GM23338 (cell line): ENCODE results near the gene DCAF12. TPM values are rescaled to one million over a fixed set of nuclear protein-coding genes. Genes with fewer than 3 reads are reported as not detected.

ENCODE experiments used
- ATAC-seq: fragments of 200-7000 bp; cut with Tn5 transposase; 3 replicates; pipeline ENCODE4 v1.9.1; 2020
- DNase-seq: peaks from one replicate; pipeline ENCODE4 v3.0.0-alpha.2; 2015; ENCODE audit warnings: low spot score
- H2AFZ ChIP-seq: fragments of 200-600 bp; sonication (generic); 2 replicates; pipeline ENCODE4 v1.8.0; 2016; ENCODE audit warnings: antibody characterized with exemption, mild to moderate bottlenecking, moderate library complexity
- H3F3A ChIP-seq: fragments of 200-600 bp; sonication (generic); replicated peaks from 2 replicates; pipeline ENCODE4 v1.8.0; 2017; ENCODE audit warnings: antibody characterized with exemption, mixed run types, low read depth
- H3K27ac ChIP-seq: fragments of 200-600 bp; sonication (generic); 2 replicates; pipeline ENCODE4 v1.6.1; 2016; ENCODE audit warnings: low read depth
- H3K27me3 ChIP-seq: fragments of 200-600 bp; sonication (generic); 2 replicates; pipeline ENCODE4 v1.8.0; 2016; ENCODE audit warnings: mild to moderate bottlenecking, mixed run types, moderate library complexity; ENCODE audit not compliant: insufficient read depth
- H3K36me3 ChIP-seq: fragments of 200-600 bp; sonication (generic); 2 replicates; pipeline ENCODE4 v1.8.0; 2016; ENCODE audit warnings: mild to moderate bottlenecking; ENCODE audit not compliant: insufficient read depth
- H3K4me1 ChIP-seq: fragments of 200-600 bp; sonication (generic); 2 replicates; pipeline ENCODE4 v1.8.0; 2016; ENCODE audit warnings: mild to moderate bottlenecking, moderate library complexity; ENCODE audit not compliant: insufficient read depth
- H3K4me2 ChIP-seq: fragments of 200-600 bp; sonication (generic); 2 replicates; pipeline ENCODE4 v1.7.1; 2017; ENCODE audit warnings: mixed run types
- H3K4me3 ChIP-seq: fragments of 200-600 bp; sonication (generic); 2 replicates; pipeline ENCODE4 v1.6.1; 2016; ENCODE audit warnings: mixed run types
- H3K79me2 ChIP-seq: fragments of 200-600 bp; sonication (generic); replicated peaks from 2 replicates; pipeline ENCODE4 v1.8.0; 2017; ENCODE audit warnings: mild to moderate bottlenecking; ENCODE audit not compliant: insufficient read depth
- H3K9me2 ChIP-seq: fragments of 200-600 bp; sonication (generic); 2 replicates; pipeline ENCODE4 v1.8.0; 2017; ENCODE audit not compliant: insufficient read depth
- H4K20me1 ChIP-seq: fragments of 200-600 bp; sonication (generic); replicated peaks from 2 replicates; pipeline ENCODE4 v1.8.0; 2017; ENCODE audit warnings: mild to moderate bottlenecking; ENCODE audit not compliant: insufficient read depth
- H3K27ac Mint-ChIP-seq: 2 replicates; pipeline ENCODE4 v1.8.0; 2020; ENCODE audit warnings: inconsistent platforms, mild to moderate bottlenecking, moderate library complexity, mixed read lengths
- H3K27me3 Mint-ChIP-seq: 3 replicates; pipeline ENCODE4 v1.8.0; 2022; ENCODE audit warnings: low read depth, mild to moderate bottlenecking, moderate library complexity, mixed read lengths, inconsistent platforms; ENCODE audit not compliant: insufficient read depth, poor library complexity
- H3K36me3 Mint-ChIP-seq: 3 replicates; pipeline ENCODE4 v1.8.0; 2021; ENCODE audit warnings: low read depth, mild to moderate bottlenecking, inconsistent platforms, moderate library complexity, mixed read lengths
- H3K4me1 Mint-ChIP-seq: 3 replicates; pipeline ENCODE4 v1.8.0; 2020; ENCODE audit warnings: mild to moderate bottlenecking, inconsistent platforms, mixed read lengths
- H3K4me3 Mint-ChIP-seq: 3 replicates; pipeline ENCODE4 v1.8.0; 2021; ENCODE audit warnings: moderate library complexity, mild to moderate bottlenecking, inconsistent platforms, mixed read lengths
- H3K9me3 Mint-ChIP-seq: 3 replicates; pipeline ENCODE4 v1.8.0; 2020; ENCODE audit warnings: moderate library complexity, mild to moderate bottlenecking, inconsistent platforms, mixed read lengths
- CREB1 ChIP-seq: fragments of 250-450 bp; sonication (Bioruptor Pico); IDR thresholded peaks from 2 replicates; pipeline ENCODE4 v1.5.0; 2020; ENCODE audit warnings: low read depth, mild to moderate bottlenecking, moderate library complexity
- EZH2 ChIP-seq: fragments of 200-600 bp; sonication (generic); IDR thresholded peaks from one replicate; pipeline ENCODE4 v1.8.0; 2017; ENCODE audit warnings: antibody characterized with exemption, mild to moderate bottlenecking, low read depth; ENCODE audit not compliant: unreplicated experiment
- JUNB ChIP-seq: IDR thresholded peaks from one replicate; pipeline ENCODE4 v1.6.1; 2016; ENCODE audit warnings: antibody characterized with exemption; ENCODE audit not compliant: unreplicated experiment
- NANOG ChIP-seq: IDR thresholded peaks from 2 replicates; pipeline ENCODE4 v1.6.1; 2016; ENCODE audit warnings: antibody characterized with exemption, borderline replicate concordance
- STAT1 ChIP-seq: IDR thresholded peaks from one replicate; pipeline ENCODE4 v1.6.1; 2016; ENCODE audit warnings: antibody characterized with exemption; ENCODE audit not compliant: unreplicated experiment
- ZNF331 ChIP-seq: fragments of 250-450 bp; sonication (Bioruptor Pico); IDR thresholded peaks from 2 replicates; pipeline ENCODE4 v1.5.0; 2020; ENCODE audit warnings: low read depth, mild to moderate bottlenecking, moderate library complexity
- polyA plus RNA-seq: library from polyadenylated mRNA; unstranded; fragments of >200 nt; fragmentation: Nextera tagmentation; extraction: Ambion mirVana; gene quantifications from 2 replicates; pipeline ENCODE4 v1.2.1, GENCODE V29; 2016
- total RNA-seq: library from RNA; depleted of rRNA; stranded (reverse); fragments of >200 nt; shearing (Covaris generic); gene quantifications from 2 replicates; pipeline ENCODE4 v1.2.3, GENCODE V29; 2014
- TF ChIP-seq, protein P1 (sequence below), 2 experiments: fragments of 200-600 bp in 1 of 2; sonication (generic) in 1 of 2; conservative IDR thresholded peaks; 2 replicates each; pipeline versions ENCODE4 v1.5.1 to v1.6.1; 2016 to 2017; ENCODE audit warnings: antibody characterized with exemption in 2 of 2, low read depth in 2 of 2, mild to moderate bottlenecking in 2 of 2, moderate library complexity in 1 of 2
- TF ChIP-seq, protein P2 (sequence below): fragments of 250-450 bp; sonication (Bioruptor Pico); IDR thresholded peaks from 2 replicates; pipeline ENCODE4 v1.5.0; 2020; ENCODE audit warnings: mild to moderate bottlenecking, moderate library complexity

Gene DCAF12
- total and polyA plus RNA-seq, 2 experiments from 2014 or later = 9.5 to 20.7 TPM

DNA sequence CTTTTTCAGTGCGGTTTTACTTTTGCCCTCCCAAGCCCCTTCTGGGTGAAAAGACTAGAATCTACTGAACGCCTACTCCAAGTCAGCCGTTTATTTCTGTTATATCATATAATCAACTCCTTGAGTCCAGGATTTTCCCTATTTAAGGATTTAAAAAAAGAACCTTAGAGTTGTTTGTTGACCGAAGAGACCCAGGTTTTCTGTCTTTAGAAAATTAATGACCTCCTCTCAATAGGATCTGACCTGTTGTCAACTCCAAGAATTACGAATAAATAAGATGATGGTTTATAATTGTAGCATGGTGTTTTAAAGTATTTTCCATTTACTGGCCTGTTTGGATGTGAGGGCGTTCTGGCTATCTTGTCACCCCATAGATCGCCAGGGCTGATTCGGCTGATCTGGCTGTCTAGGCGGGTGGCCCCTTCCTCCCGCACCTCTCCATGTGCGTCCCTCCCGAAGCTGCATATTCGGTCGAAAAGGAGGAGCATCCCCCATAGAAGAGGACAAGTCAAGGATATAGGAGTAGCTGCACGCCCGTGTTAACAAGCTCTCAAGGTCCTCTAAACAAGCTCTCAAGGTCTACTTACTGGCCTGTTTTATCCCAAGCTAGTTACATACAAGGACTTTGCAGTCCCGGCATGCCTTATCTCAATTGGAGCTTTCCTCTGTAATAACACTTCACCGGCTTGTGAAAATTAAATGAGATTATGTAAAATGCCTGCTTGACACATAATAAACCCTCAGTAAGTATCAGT lies 76.7 kb downstream of the DCAF12 start (continued):
- TF ChIP-seq, protein P1, sequence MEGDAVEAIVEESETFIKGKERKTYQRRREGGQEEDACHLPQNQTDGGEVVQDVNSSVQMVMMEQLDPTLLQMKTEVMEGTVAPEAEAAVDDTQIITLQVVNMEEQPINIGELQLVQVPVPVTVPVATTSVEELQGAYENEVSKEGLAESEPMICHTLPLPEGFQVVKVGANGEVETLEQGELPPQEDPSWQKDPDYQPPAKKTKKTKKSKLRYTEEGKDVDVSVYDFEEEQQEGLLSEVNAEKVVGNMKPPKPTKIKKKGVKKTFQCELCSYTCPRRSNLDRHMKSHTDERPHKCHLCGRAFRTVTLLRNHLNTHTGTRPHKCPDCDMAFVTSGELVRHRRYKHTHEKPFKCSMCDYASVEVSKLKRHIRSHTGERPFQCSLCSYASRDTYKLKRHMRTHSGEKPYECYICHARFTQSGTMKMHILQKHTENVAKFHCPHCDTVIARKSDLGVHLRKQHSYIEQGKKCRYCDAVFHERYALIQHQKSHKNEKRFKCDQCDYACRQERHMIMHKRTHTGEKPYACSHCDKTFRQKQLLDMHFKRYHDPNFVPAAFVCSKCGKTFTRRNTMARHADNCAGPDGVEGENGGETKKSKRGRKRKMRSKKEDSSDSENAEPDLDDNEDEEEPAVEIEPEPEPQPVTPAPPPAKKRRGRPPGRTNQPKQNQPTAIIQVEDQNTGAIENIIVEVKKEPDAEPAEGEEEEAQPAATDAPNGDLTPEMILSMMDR (conservative IDR thresholded peaks at IDR 0.05; ENCODE audit: low read depth in 2 of 2) = no peak
- no peak for TF ChIP-seq JUNB
- TF ChIP-seq NANOG = no peak
- TF ChIP-seq CREB1 = no peak

DNA sequence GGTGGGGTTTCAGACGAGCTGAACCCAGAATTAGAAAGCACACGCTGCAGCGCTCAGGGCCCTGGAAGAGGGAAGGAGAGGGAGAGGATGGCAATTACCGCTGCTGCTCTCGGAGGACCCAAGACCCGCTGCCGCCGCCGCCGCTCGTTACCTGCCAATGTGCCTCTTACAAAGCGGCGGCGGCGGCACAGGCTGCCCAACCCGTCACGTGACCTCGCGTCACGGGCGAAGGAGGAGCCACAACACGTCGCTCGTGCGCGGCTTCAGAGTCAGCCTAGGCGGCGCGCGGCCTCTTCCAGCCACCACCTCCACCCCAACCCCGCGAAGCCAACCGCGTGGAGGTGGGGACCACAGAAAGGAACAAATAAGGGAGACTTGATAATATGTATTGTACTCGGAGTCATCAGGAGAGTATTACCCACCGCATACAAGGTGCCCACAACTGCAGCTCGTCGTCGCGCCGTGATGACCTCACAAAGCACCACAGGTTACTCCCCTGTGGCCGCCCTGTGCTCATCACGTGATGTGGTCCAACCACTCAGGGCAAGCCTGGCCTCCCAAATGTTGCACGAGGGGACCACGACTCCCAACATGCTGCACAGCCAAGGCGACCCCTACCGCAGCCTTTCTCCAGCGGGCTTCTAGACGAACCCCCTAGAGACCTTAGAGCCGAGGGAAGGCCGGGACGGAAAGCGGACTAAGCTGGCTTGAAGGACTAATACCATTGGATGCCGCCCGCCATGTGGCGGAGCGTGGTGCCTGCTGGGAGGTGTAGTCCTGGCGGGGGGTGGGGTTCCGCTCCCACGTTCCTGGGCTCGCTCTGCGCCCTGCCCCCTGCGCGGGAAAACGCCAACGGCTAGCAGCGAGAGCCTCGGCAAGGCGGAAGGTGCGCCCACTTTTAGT lies 77.5 kb downstream of the DCAF12 start, which contains the start of gene UBAP2:
TSS of gene UBAP2 (minus strand) at position 161 of the 903 bp plus-strand sequence. CDS start 31,739 bp downstream, outside the sequence.
- H3K4me3 ChIP-seq = peak within 1 kb of the TSS; percentile 99
- peak; percentile 79 for ATAC-seq
- Mint-ChIP-seq H3K36me3 (no peaks in the 10 kb centered on the region; the same call in 1 of the 3 replicates), H3K9me3 (no peaks in the 10 kb centered on the region; the same call in 2 of the 3 replicates), H3K4me1 (peaks cover 24% of the 10 kb centered on the region), H3K27me3 (peaks cover 11% of the 10 kb centered on the region), H3K27ac (peak within 1 kb of the TSS; percentile 100), H3K4me3 (peak within 1 kb of the TSS; percentile 95)
- peak within 1 kb of the TSS; percentile 98; the same call in 1 of the 2 replicates for H2AFZ ChIP-seq
- H3K36me3 ChIP-seq = no peaks in the 10 kb centered on the region; the same call in 1 of the 2 replicates
- H4K20me1 ChIP-seq = peaks cover 36% of the 10 kb centered on the region
- peak within 1 kb of the TSS; percentile 80 for H3K4me2 ChIP-seq
- peaks cover 8% of the 10 kb centered on the region; the same call in 1 of the 2 replicates for H3F3A ChIP-seq
- peak within 1 kb of the TSS; percentile 99 for H3K27ac ChIP-seq
- peak; percentile 98 for DNase-seq
- H3K9me2 ChIP-seq = no peaks in the 10 kb centered on the region
- H3K79me2 ChIP-seq = peaks cover 46% of the 10 kb centered on the region
- no peaks in the 10 kb centered on the region for H3K27me3 ChIP-seq
- H3K4me1 ChIP-seq = peaks cover 35% of the 10 kb centered on the region
- TF ChIP-seq STAT1 (no peak), ZNF331 (CRISPR knock-in tag) (no peak), NANOG (no peak), EZH2 (no peak)
- TF ChIP-seq, protein P1 (conservative IDR thresholded peaks at IDR 0.05; ENCODE audit: low read depth in 2 of 2) = no peak
- TF ChIP-seq, protein P2, sequence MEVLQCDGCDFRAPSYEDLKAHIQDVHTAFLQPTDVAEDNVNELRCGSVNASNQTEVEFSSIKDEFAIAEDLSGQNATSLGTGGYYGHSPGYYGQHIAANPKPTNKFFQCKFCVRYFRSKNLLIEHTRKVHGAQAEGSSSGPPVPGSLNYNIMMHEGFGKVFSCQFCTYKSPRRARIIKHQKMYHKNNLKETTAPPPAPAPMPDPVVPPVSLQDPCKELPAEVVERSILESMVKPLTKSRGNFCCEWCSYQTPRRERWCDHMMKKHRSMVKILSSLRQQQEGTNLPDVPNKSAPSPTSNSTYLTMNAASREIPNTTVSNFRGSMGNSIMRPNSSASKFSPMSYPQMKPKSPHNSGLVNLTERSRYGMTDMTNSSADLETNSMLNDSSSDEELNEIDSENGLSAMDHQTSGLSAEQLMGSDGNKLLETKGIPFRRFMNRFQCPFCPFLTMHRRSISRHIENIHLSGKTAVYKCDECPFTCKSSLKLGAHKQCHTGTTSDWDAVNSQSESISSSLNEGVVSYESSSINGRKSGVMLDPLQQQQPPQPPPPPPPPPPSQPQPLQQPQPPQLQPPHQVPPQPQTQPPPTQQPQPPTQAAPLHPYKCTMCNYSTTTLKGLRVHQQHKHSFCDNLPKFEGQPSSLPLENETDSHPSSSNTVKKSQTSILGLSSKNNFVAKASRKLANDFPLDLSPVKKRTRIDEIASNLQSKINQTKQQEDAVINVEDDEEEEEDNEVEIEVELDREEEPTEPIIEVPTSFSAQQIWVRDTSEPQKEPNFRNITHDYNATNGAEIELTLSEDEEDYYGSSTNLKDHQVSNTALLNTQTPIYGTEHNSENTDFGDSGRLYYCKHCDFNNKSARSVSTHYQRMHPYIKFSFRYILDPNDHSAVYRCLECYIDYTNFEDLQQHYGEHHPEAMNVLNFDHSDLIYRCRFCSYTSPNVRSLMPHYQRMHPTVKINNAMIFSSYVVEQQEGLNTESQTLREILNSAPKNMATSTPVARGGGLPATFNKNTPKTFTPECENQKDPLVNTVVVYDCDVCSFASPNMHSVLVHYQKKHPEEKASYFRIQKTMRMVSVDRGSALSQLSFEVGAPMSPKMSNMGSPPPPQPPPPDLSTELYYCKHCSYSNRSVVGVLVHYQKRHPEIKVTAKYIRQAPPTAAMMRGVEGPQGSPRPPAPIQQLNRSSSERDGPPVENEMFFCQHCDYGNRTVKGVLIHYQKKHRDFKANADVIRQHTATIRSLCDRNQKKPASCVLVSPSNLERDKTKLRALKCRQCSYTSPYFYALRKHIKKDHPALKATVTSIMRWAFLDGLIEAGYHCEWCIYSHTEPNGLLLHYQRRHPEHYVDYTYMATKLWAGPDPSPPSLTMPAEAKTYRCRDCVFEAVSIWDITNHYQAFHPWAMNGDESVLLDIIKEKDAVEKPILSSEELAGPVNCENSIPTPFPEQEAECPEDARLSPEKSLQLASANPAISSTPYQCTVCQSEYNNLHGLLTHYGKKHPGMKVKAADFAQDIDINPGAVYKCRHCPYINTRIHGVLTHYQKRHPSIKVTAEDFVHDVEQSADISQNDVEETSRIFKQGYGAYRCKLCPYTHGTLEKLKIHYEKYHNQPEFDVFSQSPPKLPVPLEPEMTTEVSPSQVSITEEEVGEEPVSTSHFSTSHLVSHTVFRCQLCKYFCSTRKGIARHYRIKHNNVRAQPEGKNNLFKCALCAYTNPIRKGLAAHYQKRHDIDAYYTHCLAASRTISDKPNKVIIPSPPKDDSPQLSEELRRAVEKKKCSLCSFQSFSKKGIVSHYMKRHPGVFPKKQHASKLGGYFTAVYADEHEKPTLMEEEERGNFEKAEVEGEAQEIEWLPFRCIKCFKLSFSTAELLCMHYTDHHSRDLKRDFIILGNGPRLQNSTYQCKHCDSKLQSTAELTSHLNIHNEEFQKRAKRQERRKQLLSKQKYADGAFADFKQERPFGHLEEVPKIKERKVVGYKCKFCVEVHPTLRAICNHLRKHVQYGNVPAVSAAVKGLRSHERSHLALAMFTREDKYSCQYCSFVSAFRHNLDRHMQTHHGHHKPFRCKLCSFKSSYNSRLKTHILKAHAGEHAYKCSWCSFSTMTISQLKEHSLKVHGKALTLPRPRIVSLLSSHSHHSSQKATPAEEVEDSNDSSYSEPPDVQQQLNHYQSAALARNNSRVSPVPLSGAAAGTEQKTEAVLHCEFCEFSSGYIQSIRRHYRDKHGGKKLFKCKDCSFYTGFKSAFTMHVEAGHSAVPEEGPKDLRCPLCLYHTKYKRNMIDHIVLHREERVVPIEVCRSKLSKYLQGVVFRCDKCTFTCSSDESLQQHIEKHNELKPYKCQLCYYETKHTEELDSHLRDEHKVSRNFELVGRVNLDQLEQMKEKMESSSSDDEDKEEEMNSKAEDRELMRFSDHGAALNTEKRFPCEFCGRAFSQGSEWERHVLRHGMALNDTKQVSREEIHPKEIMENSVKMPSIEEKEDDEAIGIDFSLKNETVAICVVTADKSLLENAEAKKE = no peak
